Activated CD4-positive, alpha-beta T cell treated with anti-CD3 and anti-CD28 coated beads for 36 hours (primary cell): Measurements from ENCODE around the gene PLEKHG4. TPM values are rescaled to one million over a fixed set of nuclear protein-coding genes. Genes with fewer than 3 reads are reported as not detected.

Source experiments
- ATAC-seq: fragments of 200-7000 bp; cut with Tn5 transposase; one replicate; pipeline ENCODE4 v1.10.0; 2021; ENCODE audit warnings: mild to moderate bottlenecking, moderate library complexity
- CTCF ChIA-PET: fragments of 350-600 bp; sonication (Branson Sonifier 250); formaldehyde crosslinking; loops from one replicate; lab custom pipeline; 2021; ENCODE audit warnings: antibody characterized with exemption; lab: Charles Lee
- POLR2A ChIA-PET: fragments of 350-600 bp; sonication (Branson Sonifier 250); formaldehyde crosslinking; loops from one replicate; lab custom pipeline; 2021; ENCODE audit warnings: antibody characterized with exemption, inconsistent platforms; lab: Charles Lee
- DNase-seq: peaks from one replicate; pipeline ENCODE4 v3.0.0-alpha.2; 2020
- H3K27ac Mint-ChIP-seq: one replicate; pipeline ENCODE4 v1.8.0; 2021; ENCODE audit warnings: mixed read lengths
- H3K27me3 Mint-ChIP-seq: one replicate; pipeline ENCODE4 v1.8.0; 2021; ENCODE audit warnings: mixed read lengths
- H3K36me3 Mint-ChIP-seq: one replicate; pipeline ENCODE4 v1.8.0; 2021; ENCODE audit warnings: low read depth, mixed read lengths
- H3K4me1 Mint-ChIP-seq: one replicate; pipeline ENCODE4 v1.8.0; 2021; ENCODE audit warnings: mixed read lengths
- H3K4me3 Mint-ChIP-seq: one replicate; pipeline ENCODE4 v1.8.0; 2021; ENCODE audit warnings: mild to moderate bottlenecking, moderate library complexity, mixed read lengths
- H3K9me3 Mint-ChIP-seq: one replicate; pipeline ENCODE4 v1.8.0; 2021; ENCODE audit warnings: low read depth, mixed read lengths
- intact Hi-C, 2 experiments: fragments of 100-400 bp; cut with DNase I in 1 of 2; cut with micrococcal nuclease in 1 of 2; formaldehyde crosslinking; loops; one replicate each; pipeline versions ENCODE4 v1.14.2 to v1.15.1; 2022 to 2024; cut with DNase I, micrococcal nuclease
- total RNA-seq, 2 experiments: library from RNA; stranded (reverse); gene quantifications; one replicate each; pipeline ENCODE4 v1.2.3, GENCODE V29; 2021

The PLEKHG4 gene
- total RNA-seq, 2 experiments from 2014 or later = 21.1 to 23.1 TPM

GRCh38 chr16:67237396-67238277 is 41.7 kb upstream of the PLEKHG4 start:
- POLR2A ChIA-PET = interaction anchor here (1.9 kb wide), 1 partner anchor 11 kb away, joined by 5 read pairs; the partner anchor contains the start of gene TMEM208
- DNase-seq (no peak), ATAC-seq (no peak)
- intact Hi-C loops = no loop called here
- H3K4me1 Mint-ChIP-seq = peaks cover 15% of the 10 kb centered on the region
- H3K4me3 Mint-ChIP-seq = no peak overlapping the region
- H3K27ac Mint-ChIP-seq = peak overlapping the region; percentile 55
- CTCF ChIA-PET = interaction anchor here (0.5 to 2.7 kb wide), 4 partner anchors 10 to 189 kb away, joined by 3 to 12 read pairs (median 3); partner anchors contain the start of gene TMEM208
- H3K27me3 Mint-ChIP-seq = no peaks in the 10 kb centered on the region
- H3K36me3 Mint-ChIP-seq = peaks cover 33% of the 10 kb centered on the region
- no peaks in the 10 kb centered on the region for H3K9me3 Mint-ChIP-seq

GRCh38 chr16:67238278-67238575 is 41.1 kb upstream of the PLEKHG4 start:
- POLR2A ChIA-PET = interaction anchor here (0.6 to 1.9 kb wide), 2 partner anchors 11 to 364 kb away, joined by 5 read pairs; partner anchors contain the start of gene TMEM208
- Mint-ChIP-seq H3K27me3 (no peaks in the 10 kb centered on the region), H3K36me3 (peaks cover 32% of the 10 kb centered on the region), H3K27ac (no peak overlapping the region), H3K4me1 (peaks cover 16% of the 10 kb centered on the region), H3K4me3 (no peak overlapping the region), H3K9me3 (no peaks in the 10 kb centered on the region)
- CTCF ChIA-PET = interaction anchor here (0.5 to 2.7 kb wide), 3 partner anchors 11 to 189 kb away, joined by 3 to 12 read pairs (median 3); partner anchors contain the start of gene TMEM208
- ATAC-seq = no peak
- intact Hi-C loops = no loop called here
- no peak for DNase-seq

- H3K27ac Mint-ChIP-seq = no peak overlapping the region
- intact Hi-C loops = no loop called here
- peaks cover 23% of the 10 kb centered on the region for H3K4me1 Mint-ChIP-seq
- CTCF ChIA-PET = interaction anchor here (0.5 to 2.7 kb wide), 5 partner anchors 9 to 208 kb away, joined by 3 to 12 read pairs (median 3); partner anchors contain the start of genes FHOD1 and TMEM208
- POLR2A ChIA-PET = interaction anchor here (0.6 kb wide), 1 partner anchor 365 kb away, joined by 5 read pairs; no protein-coding TSS in a partner anchor
- ATAC-seq (no peak), DNase-seq (no peak)
- no peaks in the 10 kb centered on the region for H3K27me3 Mint-ChIP-seq
- H3K36me3 Mint-ChIP-seq = peaks cover 26% of the 10 kb centered on the region
- H3K9me3 Mint-ChIP-seq = no peaks in the 10 kb centered on the region
- no peak overlapping the region for H3K4me3 Mint-ChIP-seq
These were observed 40.4 kb upstream of the PLEKHG4 start for GRCh38 chr16:67238806-67239470.

- H3K4me1 Mint-ChIP-seq = peaks cover 38% of the 10 kb centered on the region
- H3K27me3 Mint-ChIP-seq = no peaks in the 10 kb centered on the region
- ChIA-PET POLR2A (no interaction called here), CTCF (interaction anchor here (0.9 kb wide), 1 partner anchor 8 kb away, joined by 3 read pairs; the partner anchor contains the start of gene SLC9A5)
- ATAC-seq = no peak
- intact Hi-C loops = loop anchor here in 1 of 2 experiments (10.0 kb wide), 1 partner anchor 486 kb away; the partner anchor contains the start of gene DYNC1LI2
- H3K4me3 Mint-ChIP-seq = no peak overlapping the region
- peaks cover 27% of the 10 kb centered on the region for H3K36me3 Mint-ChIP-seq
- H3K9me3 Mint-ChIP-seq = no peaks in the 10 kb centered on the region
- no peak overlapping the region for H3K27ac Mint-ChIP-seq
- no peak for DNase-seq
These were observed 38.8 kb upstream of the PLEKHG4 start for GRCh38 chr16:67240506-67240905.

GRCh38 chr16:67241008-67241900 is 38.1 kb upstream of the PLEKHG4 start:
- Mint-ChIP-seq H3K4me3 (no peak overlapping the region), H3K27me3 (no peaks in the 10 kb centered on the region), H3K27ac (peak overlapping the region; percentile 80), H3K36me3 (peaks cover 23% of the 10 kb centered on the region), H3K4me1 (peaks cover 38% of the 10 kb centered on the region), H3K9me3 (no peaks in the 10 kb centered on the region)
- ChIA-PET CTCF (interaction anchor here (0.6 to 1.3 kb wide), 4 partner anchors 14 to 563 kb away, joined by 3 to 5 read pairs (median 3); partner anchors contain the start of gene TMEM208), POLR2A (no interaction called here)
- no peak for DNase-seq
- ATAC-seq = no peak
- intact Hi-C loops = loop anchor here in 1 of 2 experiments (10.0 kb wide), 1 partner anchor 486 kb away; the partner anchor contains the start of gene DYNC1LI2

GRCh38 chr16:67242138-67242730 is 37.1 kb upstream of the PLEKHG4 start:
- ChIA-PET CTCF (interaction anchor here (0.8 to 1.3 kb wide), 3 partner anchors 15 to 562 kb away, joined by 3 to 5 read pairs (median 3); partner anchors contain the start of gene TMEM208), POLR2A (no interaction called here)
- no peak for DNase-seq
- H3K9me3 Mint-ChIP-seq = no peaks in the 10 kb centered on the region
- peaks cover 37% of the 10 kb centered on the region for H3K4me1 Mint-ChIP-seq
- no peaks in the 10 kb centered on the region for H3K27me3 Mint-ChIP-seq
- no peak overlapping the region for H3K4me3 Mint-ChIP-seq
- peak overlapping the region; percentile 85 for H3K27ac Mint-ChIP-seq
- no peak for ATAC-seq
- peaks cover 14% of the 10 kb centered on the region for H3K36me3 Mint-ChIP-seq
- intact Hi-C loops = loop anchor here in 1 of 2 experiments (10.0 kb wide), 1 partner anchor 487 kb away; the partner anchor contains the start of gene DYNC1LI2

- ATAC-seq (no peak), DNase-seq (no peak)
- Mint-ChIP-seq H3K4me3 (no peak overlapping the region), H3K27me3 (no peaks in the 10 kb centered on the region), H3K36me3 (peaks cover 6% of the 10 kb centered on the region), H3K9me3 (no peaks in the 10 kb centered on the region), H3K27ac (peak overlapping the region; percentile 83), H3K4me1 (peaks cover 45% of the 10 kb centered on the region)
- intact Hi-C loops = loop anchor here in 1 of 2 experiments (10.0 kb wide), 1 partner anchor 489 kb away; the partner anchor contains the start of gene DYNC1LI2
- POLR2A ChIA-PET = no interaction called here
- CTCF ChIA-PET = interaction anchor here (1.0 to 1.7 kb wide), 2 partner anchors 83 to 173 kb away, joined by 3 to 4 read pairs; partner anchors contain the start of gene ZDHHC1
These were observed 35.9 kb upstream of the PLEKHG4 start for GRCh38 chr16:67243481-67243880.

GRCh38 chr16:67244387-67245185 is 34.7 kb upstream of the PLEKHG4 start:
- H3K27ac Mint-ChIP-seq = peak overlapping the region; percentile 91
- intact Hi-C loops = loop anchor here (1.0 to 10.0 kb wide), 9 partner anchors 8 to 840 kb away; partner anchors contain the start of genes ACD (in 1 of the 2), DYNC1LI2 (in 1 of the 2), E2F4 (in 1 of the 2) and NFATC3 (in 1 of the 2)
- peaks cover 4% of the 10 kb centered on the region for H3K36me3 Mint-ChIP-seq
- DNase-seq (peak; percentile 91), ATAC-seq (peak; percentile 74)
- H3K4me1 Mint-ChIP-seq = peaks cover 51% of the 10 kb centered on the region
- H3K9me3 Mint-ChIP-seq = no peaks in the 10 kb centered on the region
- peaks cover 3% of the 10 kb centered on the region for H3K27me3 Mint-ChIP-seq
- POLR2A ChIA-PET = interaction anchor here (0.5 to 1.5 kb wide), 8 partner anchors 8 to 1022 kb away, joined by 3 to 15 read pairs (median 3); partner anchors contain the start of gene TMEM208
- CTCF ChIA-PET = interaction anchor here (0.6 to 1.7 kb wide), 18 partner anchors 9 to 670 kb away, joined by 3 to 7 read pairs (median 4); partner anchors contain the start of genes FBXL8, PLEKHG4, TMEM208 and TRADD
- H3K4me3 Mint-ChIP-seq = peak overlapping the region; percentile 87

- ChIA-PET POLR2A (interaction anchor here (0.8 to 1.5 kb wide), 3 partner anchors 14 to 133 kb away, joined by 4 to 15 read pairs (median 4); partner anchors contain the start of gene TMEM208), CTCF (interaction anchor here (0.6 to 1.7 kb wide), 10 partner anchors 9 to 299 kb away, joined by 3 to 7 read pairs (median 4); partner anchors contain the start of genes FBXL8, TMEM208 and TRADD)
- peaks cover 4% of the 10 kb centered on the region for H3K36me3 Mint-ChIP-seq
- ATAC-seq (no peak), DNase-seq (no peak)
- intact Hi-C loops = loop anchor here (2.0 to 10.0 kb wide), 5 partner anchors 136 to 840 kb away; partner anchors contain the start of genes ACD (in 1 of the 2), DYNC1LI2 (in 1 of the 2), NFATC3 (in 1 of the 2) and PARD6A (in 1 of the 2)
- H3K27me3 Mint-ChIP-seq = peaks cover 9% of the 10 kb centered on the region
- peak overlapping the region; percentile 87 for H3K4me3 Mint-ChIP-seq
- H3K27ac Mint-ChIP-seq = peak overlapping the region; percentile 91
- peaks cover 57% of the 10 kb centered on the region for H3K4me1 Mint-ChIP-seq
- H3K9me3 Mint-ChIP-seq = no peaks in the 10 kb centered on the region
These were observed 34.1 kb upstream of the PLEKHG4 start for GRCh38 chr16:67245186-67245585.
